Adrenal gland (tissue), 5 donors: ENCODE measurements around the gene NRIP3.

Experiments used
- CTCF ChIP-seq, 6 experiments: fragments of 450-650 bp in 4 of 6; fragments of 200-600 bp in 2 of 6; sonication (generic) in 1 of 6; IDR thresholded peaks; 1 replicate in 5 of 6; 2 replicates in 1 of 6; pipeline versions ENCODE4 v1.5.1 to v1.8.0; 2016 to 2021; ENCODE audit warnings: antibody characterized with exemption in 6 of 6, mild to moderate bottlenecking in 2 of 6, moderate library complexity in 1 of 6
- POLR2A ChIP-seq, 2 donors: fragments of 450-650 bp; IDR thresholded peaks; one replicate each; pipeline ENCODE4 v1.6.1; 2017; ENCODE audit warnings: antibody characterized with exemption in 2 of 2, mild to moderate bottlenecking in 2 of 2, moderate library complexity in 1 of 2
- donor health status: DM: no; HTN: no; CAD: no.

- TF ChIP-seq CTCF (IDR thresholded peaks at IDR 0.05) = no peak
- no peak for TF ChIP-seq POLR2A (IDR thresholded peaks at IDR 0.05)
Measured at GRCh38 chr11:9013373-9013772, 9.6 kb upstream of the NRIP3 start.
